Measurements from ENCODE around the gene DNM3.

DNA sequence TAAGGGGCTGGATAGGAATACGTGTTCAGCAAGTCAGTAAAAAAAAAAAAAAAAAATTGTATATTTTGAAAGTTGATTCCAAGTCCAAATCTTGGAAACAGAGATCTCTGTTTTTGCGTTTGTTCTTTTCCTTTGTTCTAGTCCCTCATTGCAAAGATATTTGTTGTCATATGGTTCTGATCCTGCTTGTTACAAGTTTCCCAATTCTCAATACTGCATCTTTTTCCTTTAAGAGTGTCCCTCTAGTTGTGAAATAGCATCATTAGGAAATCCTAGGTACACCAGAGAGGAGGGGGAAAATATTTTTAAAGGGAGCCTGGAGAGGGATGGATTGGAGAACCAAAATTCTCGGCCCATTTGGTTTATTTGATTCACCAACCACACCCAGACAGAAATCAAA lies 426.9 kb downstream of the DNM3 start:
- no peak for TF ChIP-seq EZH2 (IDR thresholded peaks at IDR 0.05; ENCODE audit: borderline replicate concordance, low read depth, low read length, severe bottlenecking)
- no peak for TF ChIP-seq POLR2A (IDR thresholded peaks at IDR 0.05; ENCODE audit: low read depth, low read length)
- TF ChIP-seq POLR2AphosphoS5 (IDR thresholded peaks at IDR 0.05; ENCODE audit: insufficient read depth, low read depth, low read length): no peak
